ENCODE data around the gene DNAJC22.

Gene DNAJC22

DNA sequence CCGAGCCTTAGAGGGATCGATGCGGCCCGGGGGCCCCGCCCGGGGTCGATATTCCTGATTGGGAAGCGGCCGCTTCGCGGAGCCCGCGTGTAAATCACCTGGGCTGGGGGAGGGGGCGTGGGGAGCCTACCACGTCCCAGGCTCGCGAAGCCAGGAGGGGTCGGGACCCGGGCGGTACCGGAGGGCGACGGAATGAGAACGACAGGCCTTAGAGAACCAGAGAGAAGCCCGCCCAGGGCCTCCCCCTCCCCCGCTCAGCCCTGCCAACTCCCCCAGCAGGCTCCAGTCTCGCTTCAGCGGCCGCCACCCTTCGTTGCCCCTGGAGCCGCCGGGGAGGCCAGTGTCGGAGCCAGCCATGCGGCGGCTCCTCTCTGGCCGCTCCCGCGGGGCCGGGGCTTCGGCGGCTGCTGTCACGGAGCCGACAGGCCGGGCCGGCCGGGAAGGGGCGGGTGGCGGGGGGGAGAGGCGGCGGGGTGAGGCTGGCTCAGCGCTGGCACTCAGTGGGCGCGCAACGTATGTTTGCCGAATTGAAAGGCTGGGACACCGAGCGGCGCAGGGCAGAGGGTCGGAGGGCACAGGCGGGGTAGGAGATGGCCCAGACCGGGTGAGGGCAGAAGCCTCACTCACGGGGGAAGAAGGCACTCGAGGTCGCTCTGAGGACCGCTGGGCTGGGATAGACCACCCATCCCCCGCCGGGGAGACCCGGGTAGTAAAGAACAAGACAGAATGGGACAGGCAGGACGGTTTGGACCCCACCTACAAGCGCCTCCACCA is 1.4 kb upstream of the DNAJC22 start:
- peak; percentile 75 for DNase-seq

DNA sequence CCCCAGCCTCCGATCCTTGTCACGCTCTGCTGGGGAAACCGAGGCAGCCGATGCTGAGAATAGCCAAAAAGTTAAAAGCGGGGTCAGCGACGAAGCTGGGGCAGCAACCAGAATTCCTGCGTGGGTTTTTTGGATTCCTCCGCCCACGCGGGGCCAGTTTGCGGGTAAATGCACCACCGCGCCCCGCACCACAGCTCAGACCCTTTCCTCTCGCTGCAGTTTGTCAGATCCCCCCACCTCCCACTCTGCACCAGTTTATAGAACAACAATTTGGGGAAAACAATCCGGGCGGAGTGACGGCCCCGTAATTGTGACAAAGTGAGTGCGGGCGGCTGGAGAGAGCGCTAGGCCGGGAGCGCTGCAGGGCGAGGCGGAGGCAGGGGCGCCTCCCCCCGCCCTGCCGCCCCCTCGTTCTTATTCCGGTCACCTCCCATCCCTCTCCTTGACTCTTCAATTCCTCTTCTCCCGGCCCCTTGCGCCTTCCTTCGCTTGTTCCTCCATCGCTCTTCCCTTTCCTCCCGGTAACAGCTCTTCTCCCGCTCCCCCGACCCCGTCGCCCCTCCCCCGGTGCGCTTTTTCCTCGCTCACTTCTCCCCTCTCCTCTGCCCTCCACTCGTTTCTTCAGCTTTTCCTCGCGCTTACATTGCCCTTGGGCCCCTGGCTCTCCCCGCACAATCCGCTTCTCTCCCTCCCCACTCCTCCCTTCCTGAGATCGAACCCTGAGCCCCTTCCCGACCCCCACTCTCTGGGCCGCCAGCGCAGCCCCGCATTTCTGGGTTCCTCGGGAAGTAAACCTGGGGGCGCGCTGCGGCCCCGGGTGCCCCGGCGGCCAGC is 646 bp upstream of the DNAJC22 start:
- peak; percentile 75 for DNase-seq

DNA sequence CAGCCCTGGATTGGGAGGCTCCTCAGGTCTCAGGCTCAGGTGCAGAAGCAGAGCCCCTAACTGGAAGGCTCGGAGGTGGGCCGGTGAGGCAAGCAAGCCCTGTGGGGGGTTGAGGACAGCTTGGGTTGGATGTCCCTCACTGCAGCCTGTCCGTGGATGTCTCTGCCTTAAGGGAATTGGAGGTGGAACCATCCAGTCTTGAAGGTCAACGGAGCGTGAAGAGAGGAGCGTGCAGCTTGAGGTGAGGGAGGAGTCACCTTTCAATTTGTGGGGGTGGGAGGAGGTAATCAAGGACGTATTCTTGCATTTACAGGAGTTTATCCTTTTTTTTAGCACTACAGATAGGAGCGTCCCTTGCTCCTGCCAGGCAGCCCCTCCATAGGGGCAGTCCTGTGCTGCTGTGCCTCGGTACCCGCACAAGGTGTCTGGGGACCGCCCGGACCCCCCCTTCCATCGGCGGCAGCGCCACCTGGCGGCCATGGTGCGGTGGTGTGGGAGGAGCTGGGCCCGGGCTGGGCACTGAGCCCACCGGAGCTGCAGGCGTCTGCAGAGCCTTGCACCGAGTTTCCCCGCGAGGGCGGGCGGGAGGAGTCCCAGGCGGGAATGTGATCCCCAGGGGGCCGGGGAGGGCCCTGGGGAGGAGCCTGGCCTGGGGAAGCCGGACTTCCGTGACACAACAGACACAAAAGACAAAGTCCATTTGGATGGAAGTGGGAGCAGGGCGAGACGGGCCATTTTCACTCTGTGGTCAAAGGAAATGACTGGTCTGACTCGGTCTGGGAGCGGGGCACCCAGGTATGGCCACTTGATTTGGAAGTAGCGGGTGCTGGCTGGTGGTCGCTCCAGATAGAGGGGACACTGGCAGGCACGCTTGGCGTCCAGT is 864 bp downstream of the DNAJC22 start:
- DNase-seq: peak; percentile 86

- DNase-seq: no peak
Measured at GRCh38 chr12:49348781-49349180, 2.1 kb downstream of the DNAJC22 start.

- no peak for DNase-seq
Measured at GRCh38 chr12:49349266-49349665, 2.6 kb downstream of the DNAJC22 start.

- DNase-seq: no peak
Measured at GRCh38 chr12:49352351-49352750, 5.7 kb downstream of the DNAJC22 start.

DNA sequence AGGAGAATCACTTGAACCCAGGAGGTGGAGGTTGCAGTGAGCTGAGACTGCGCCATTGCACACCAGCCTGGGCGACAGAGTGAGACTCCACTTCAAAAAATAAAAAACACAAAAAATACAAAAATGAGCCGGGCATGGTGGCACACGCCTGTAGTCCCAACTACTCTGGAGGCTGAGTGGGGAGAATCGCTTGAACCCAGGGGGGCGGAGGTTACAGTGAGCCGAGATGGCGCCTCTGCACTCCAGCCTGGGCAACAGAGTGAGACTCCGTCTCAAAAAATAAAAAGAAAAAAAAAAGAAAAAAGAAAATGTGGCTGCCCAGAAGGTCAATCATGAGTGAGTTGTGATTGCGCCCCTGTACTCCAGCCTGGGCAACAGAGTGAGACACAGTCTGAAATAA is 9.2 kb downstream of the DNAJC22 start:
- DNase-seq: no peak

- DNase-seq: no peak
Measured at GRCh38 chr12:49357103-49357678, 10.5 kb downstream of the DNAJC22 start.

GRCh38 chr12:49358483-49359141 is 11.9 kb downstream of the DNAJC22 start:
- peak; percentile 56 for DNase-seq

DNA sequence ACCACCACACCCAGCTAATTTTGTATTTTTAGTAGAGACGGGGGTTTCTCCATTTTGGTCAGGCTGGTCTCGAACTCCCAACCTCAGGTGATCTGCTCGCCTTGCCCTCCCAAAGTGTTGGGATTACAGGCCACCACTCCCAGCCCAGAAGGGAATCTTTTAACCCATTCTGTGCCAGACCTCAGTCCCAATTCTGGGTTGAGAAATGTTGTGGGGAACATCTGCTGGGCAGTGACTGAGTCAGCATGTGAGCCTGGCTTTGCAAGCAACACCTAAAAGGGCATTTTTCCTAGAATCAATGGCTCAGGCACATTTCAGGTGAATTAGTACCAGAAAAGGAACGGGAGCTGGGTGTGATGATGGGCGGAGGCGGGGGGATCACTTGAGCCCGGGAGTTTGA is 13.0 kb downstream of the DNAJC22 start:
- DNase-seq: no peak

DNA sequence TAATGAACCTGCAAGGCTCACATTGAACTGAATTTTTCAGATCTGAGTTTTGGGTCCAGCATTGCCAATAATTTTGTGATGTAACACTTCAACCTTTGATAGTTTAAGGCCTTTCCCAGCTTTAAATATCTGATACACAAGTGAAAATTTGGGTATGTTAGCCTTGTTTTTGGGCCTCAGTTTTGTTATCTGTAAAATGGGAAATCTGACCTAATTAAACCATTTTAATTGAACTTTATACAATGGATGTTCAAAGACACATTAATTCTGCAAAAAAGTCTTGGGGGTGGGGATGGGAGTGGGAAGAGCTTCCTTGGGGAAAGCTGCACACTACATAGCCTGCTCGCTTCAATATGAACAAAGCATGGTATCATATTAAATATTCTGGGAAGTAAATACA is 15.4 kb downstream of the DNAJC22 start:
- DNase-seq: no peak

DNA sequence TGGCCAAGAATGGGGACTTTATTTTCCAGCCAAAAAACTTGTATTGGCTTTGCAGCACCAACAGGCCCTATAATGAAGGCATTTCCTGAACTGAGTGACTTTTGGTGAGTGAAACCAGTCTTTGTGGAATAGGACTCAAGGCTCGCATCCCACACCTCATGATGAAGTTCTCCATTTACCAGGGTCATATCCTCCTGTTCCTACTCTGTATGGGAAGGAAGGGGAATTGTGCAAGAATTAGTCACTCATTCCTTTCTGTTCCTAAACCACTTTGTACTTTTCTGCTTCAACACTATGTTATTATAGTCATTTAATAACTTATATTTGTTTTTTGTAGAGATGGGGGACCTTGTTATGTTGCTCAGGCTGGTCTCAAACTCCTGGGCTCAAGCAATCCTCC is 18.3 kb downstream of the DNAJC22 start:
- no peak for DNase-seq

DNA sequence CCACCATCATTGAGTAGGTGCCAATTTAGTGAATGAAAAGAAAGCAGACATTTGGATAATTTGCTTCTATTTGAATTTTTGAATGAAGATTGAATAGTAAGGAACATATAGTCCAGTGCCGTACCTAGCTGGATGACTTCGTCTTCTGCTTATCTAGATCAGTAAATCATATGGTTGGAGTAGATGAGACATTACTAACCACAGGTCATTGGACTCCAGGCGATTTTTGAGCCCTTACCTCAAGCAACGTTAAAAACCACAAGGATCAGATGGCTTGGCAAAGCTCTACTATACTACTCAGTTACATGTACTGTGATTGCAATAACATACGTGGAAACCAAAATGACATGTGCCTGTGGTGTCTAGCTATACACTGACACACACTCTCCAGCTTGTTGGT is 18.9 kb downstream of the DNAJC22 start:
- DNase-seq: no peak

DNA sequence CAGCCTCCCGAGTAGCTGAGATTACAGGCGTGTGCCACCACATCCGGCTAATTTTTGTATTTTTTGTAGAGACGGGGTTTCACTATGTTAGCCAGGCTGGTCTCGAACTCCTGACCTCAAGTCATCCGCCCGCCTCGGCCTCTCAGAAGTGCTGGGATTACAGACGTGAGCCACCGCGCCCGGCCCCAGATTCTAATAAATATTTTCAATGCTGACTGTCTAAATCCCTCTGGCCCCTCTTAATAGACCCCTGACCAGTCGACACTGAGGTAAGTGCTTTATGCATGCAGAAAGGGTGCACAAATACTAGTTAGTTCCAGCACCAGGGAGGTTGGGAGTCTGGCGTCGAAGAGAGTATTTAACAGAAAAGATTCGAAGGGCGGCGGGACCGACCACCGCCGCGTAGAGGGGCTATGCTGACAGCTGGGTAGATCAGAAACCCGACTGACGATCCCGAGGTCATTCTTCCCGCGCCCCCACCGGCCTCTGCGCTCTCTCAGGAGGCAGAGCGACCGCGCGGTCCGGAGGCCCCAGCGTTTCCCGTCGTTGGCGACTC is 19.5 kb downstream of the DNAJC22 start:
- DNase-seq: no peak

- peak; percentile 98 for DNase-seq
Measured at GRCh38 chr12:49366652-49367380, 20.1 kb downstream of the DNAJC22 start.

DNA sequence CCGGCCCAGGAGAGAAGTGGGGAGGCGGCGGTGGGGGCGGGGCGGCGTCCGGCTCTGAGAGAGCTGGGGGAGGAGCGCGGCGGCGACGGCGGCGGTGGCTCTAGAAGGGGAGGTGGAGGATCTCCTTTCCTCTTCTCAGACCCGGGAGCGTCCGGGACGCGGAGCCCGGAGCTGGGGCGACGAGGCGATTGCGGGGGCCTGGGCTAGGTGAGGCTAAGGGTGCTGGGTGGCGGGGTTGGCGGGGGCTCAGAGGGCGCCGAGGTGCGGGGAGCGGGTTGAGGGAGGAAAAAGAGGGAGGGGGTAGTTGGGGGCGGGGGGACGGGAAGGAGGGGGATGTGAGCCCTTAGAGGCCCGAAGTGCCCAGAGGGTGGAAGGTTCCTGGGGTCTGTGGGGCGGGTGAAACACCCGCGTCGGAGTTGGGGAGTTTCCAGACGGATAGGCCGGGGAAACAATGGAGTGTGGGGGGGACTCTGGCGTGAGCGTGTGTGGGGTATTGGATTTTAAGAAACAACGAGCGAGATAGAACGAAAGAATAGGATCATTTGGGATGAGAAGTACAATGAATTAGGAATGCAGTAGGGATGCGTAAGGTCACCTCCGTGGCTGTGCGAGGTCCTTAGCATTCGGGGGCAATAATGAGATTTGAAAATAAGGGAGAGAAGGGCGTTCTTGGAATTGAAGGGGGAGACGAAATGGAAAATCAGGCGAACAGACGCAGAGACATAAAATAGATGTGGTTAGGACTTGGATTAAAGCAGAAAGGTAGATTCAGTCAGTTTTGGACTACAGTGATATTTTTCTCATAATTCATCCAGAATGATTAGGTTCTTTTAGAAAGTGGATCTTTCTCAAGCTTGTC is 20.9 kb downstream of the DNAJC22 start, which contains the start of gene SPATS2:
SPATS2 (plus strand) TSS at position 82 of the 859 bp plus-strand sequence. CDS start 93,551 bp downstream, outside the sequence.
- DNase-seq: peak; percentile 68

- DNase-seq: no peak
Measured at GRCh38 chr12:49368240-49368600, 21.5 kb downstream of the DNAJC22 start.

- DNase-seq: no peak
Measured at GRCh38 chr12:49369411-49370145, 22.9 kb downstream of the DNAJC22 start.

- no peak for DNase-seq
Measured at GRCh38 chr12:49370539-49370938, 23.9 kb downstream of the DNAJC22 start.
